GM12878 (cell line): ENCODE measurements around the gene CUEDC1. TPM values are rescaled to one million over a fixed set of nuclear protein-coding genes. Genes with fewer than 3 reads are reported as not detected.

ENCODE experiments used
- ATAC-seq: fragments of 200-7000 bp; cut with Tn5 transposase; 3 replicates; pipeline ENCODE4 v1.9.1; 2020; ENCODE audit warnings: mild to moderate bottlenecking, moderate library complexity
- BruUV-seq: library from RNA; stranded (reverse); fragments of 400-500 nt; replicated peaks from 2 replicates; lab custom pipeline; 2021; lab: Mats Ljungman, UMichigan
- CTCF ChIA-PET: fragments of 300-600 bp; sonication (Branson Sonifier 250); formaldehyde crosslinking; extraction: SDS; loops from one replicate; lab custom pipeline; 2021; ENCODE audit warnings: inconsistent platforms; lab: Yijun Ruan, JAX
- POLR2A ChIA-PET: fragments of 350-600 bp; formaldehyde crosslinking; extraction: SDS; loops from one replicate; lab custom pipeline; 2021; ENCODE audit warnings: inconsistent platforms; lab: Charles Lee
- RAD21 ChIA-PET: fragments of 300-600 bp; sonication (Branson Sonifier 250); formaldehyde crosslinking; loops from one replicate; lab custom pipeline; 2023; ENCODE audit warnings: antibody characterized with exemption; ENCODE audit not compliant: unreplicated experiment; lab: Charles Lee
- SMC1A ChIA-PET: fragments of 300-600 bp; sonication (Branson Sonifier 250); formaldehyde crosslinking; loops from one replicate; lab custom pipeline; 2023; ENCODE audit not compliant: unreplicated experiment, uncharacterized antibody; lab: Charles Lee
- DNase-seq: peaks from one replicate; pipeline ENCODE4 v3.0.0-alpha.2; 2011; ENCODE audit warnings: low read depth, low spot score
- FAIRE-seq: peaks from 3 replicates; lab custom pipeline; 2011; peaks lifted over from hg19 to GRCh38; lab: Jason Lieb, UNC
- H2AFZ ChIP-seq: 2 replicates; pipeline ENCODE4 v1.6.0; 2011; ENCODE audit warnings: low read depth, low read length, control low read depth; ENCODE audit not compliant: control insufficient read depth
- H3K27ac ChIP-seq: 2 replicates; pipeline ENCODE4 v1.5.1; 2011; ENCODE audit warnings: control low read depth; ENCODE audit not compliant: control insufficient read depth, insufficient read depth
- H3K27me3 ChIP-seq, 2 experiments: replicated peaks in 1 of 2; 2 replicates each; pipeline versions ENCODE4 v1.6.0 to v1.6.1; 2011; ENCODE audit warnings: low read length in 1 of 2; ENCODE audit not compliant: control insufficient read depth in 2 of 2, insufficient read depth in 2 of 2
- H3K36me3 ChIP-seq, 2 experiments: 2 replicates each; pipeline ENCODE4 v1.5.1; 2011; ENCODE audit warnings: low read length in 1 of 2; ENCODE audit not compliant: control insufficient read depth in 2 of 2, insufficient read depth in 2 of 2
- H3K4me1 ChIP-seq: 2 replicates; pipeline ENCODE4 v1.6.1; 2011; ENCODE audit warnings: mild to moderate bottlenecking, low read length, moderate library complexity, mixed read lengths; ENCODE audit not compliant: control insufficient read depth, insufficient read depth
- H3K4me2 ChIP-seq: 2 replicates; pipeline ENCODE4 v1.6.0; 2011; ENCODE audit warnings: control low read depth; ENCODE audit not compliant: control insufficient read depth, insufficient read depth
- H3K4me3 ChIP-seq: fragments of 200-600 bp; sonication (generic); 2 replicates; pipeline ENCODE4 v1.5.1; 2016
- H3K79me2 ChIP-seq: 2 replicates; pipeline ENCODE4 v1.6.0; 2011; ENCODE audit warnings: low read length; ENCODE audit not compliant: control insufficient read depth, insufficient read depth
- H3K9ac ChIP-seq: 2 replicates; pipeline ENCODE4 v1.8.0; 2011; ENCODE audit warnings: low read length, control low read depth, mixed read lengths; ENCODE audit not compliant: control insufficient read depth, insufficient read depth
- H3K9me3 ChIP-seq: replicated peaks from 3 replicates; pipeline ENCODE4 v1.5.1; 2011; ENCODE audit warnings: mild to moderate bottlenecking, low read length; ENCODE audit not compliant: control insufficient read depth, insufficient read depth
- H4K20me1 ChIP-seq: 2 replicates; pipeline ENCODE4 v1.6.0; 2011; ENCODE audit not compliant: control insufficient read depth, insufficient read depth
- CHD4 ChIP-seq: fragments of 200-600 bp; sonication (generic); IDR thresholded peaks from 2 replicates; pipeline ENCODE4 v1.6.1; 2016; ENCODE audit warnings: mild to moderate bottlenecking
- ETV6 ChIP-seq, 2 experiments: fragments of 450-650 bp in 1 of 2; IDR thresholded peaks in 1 of 2; conservative IDR thresholded peaks in 1 of 2; 2 replicates each; pipeline ENCODE4 v1.6.1; 2014; ENCODE audit warnings: antibody characterized with exemption in 1 of 2, borderline replicate concordance in 1 of 2, low read depth in 1 of 2, mild to moderate bottlenecking in 1 of 2, moderate library complexity in 1 of 2
- FOXK2 ChIP-seq: fragments of 450-650 bp; IDR thresholded peaks from 2 replicates; pipeline ENCODE4 v1.6.1; 2017; ENCODE audit warnings: mild to moderate bottlenecking, moderate library complexity
- HDGF ChIP-seq: fragments of 450-650 bp; IDR thresholded peaks from 2 replicates; pipeline ENCODE4 v1.6.1; 2016; ENCODE audit warnings: antibody characterized with exemption
- KAT2A ChIP-seq: conservative IDR thresholded peaks from 2 replicates; pipeline ENCODE4 v1.6.1; 2011; ENCODE audit warnings: low read depth, low read length; ENCODE audit not compliant: control insufficient read depth
- KDM1A ChIP-seq: fragments of 200-600 bp; sonication (generic); IDR thresholded peaks from 2 replicates; pipeline ENCODE4 v1.6.1; 2016; ENCODE audit warnings: borderline replicate concordance
- MTA3 ChIP-seq: IDR thresholded peaks from 2 replicates; pipeline ENCODE4 v1.6.1; 2012; ENCODE audit warnings: low read length, inconsistent platforms, borderline replicate concordance
- MXI1 ChIP-seq: fragments of 150-350 bp; IDR thresholded peaks from 2 replicates; pipeline ENCODE4 v1.6.1; 2011; ENCODE audit warnings: low read depth, mild to moderate bottlenecking, inconsistent platforms, low read length, improper control_type of control experiment
- NR2F1 ChIP-seq: fragments of 450-650 bp; conservative IDR thresholded peaks from 2 replicates; pipeline ENCODE4 v1.6.1; 2017; ENCODE audit warnings: mild to moderate bottlenecking
- NRF1 ChIP-seq: conservative IDR thresholded peaks from 2 replicates; pipeline ENCODE4 v1.6.1; 2011; ENCODE audit warnings: mild to moderate bottlenecking, low read depth, low read length, improper control_type of control experiment
- SIN3A ChIP-seq: IDR thresholded peaks from 2 replicates; pipeline ENCODE4 v1.6.1; 2012; ENCODE audit warnings: low read depth, low read length, improper control_type of control experiment
- SPI1 ChIP-seq: IDR thresholded peaks from 2 replicates; pipeline ENCODE4 v1.6.1; 2011; ENCODE audit warnings: low read depth, mild to moderate bottlenecking, low read length, moderate library complexity, borderline replicate concordance; ENCODE audit not compliant: insufficient read depth
- STAT1 ChIP-seq: fragments of 450-650 bp; conservative IDR thresholded peaks from 2 replicates; pipeline ENCODE4 v1.6.1; 2014; ENCODE audit warnings: antibody characterized with exemption, mild to moderate bottlenecking
- SUPT20H ChIP-seq: IDR thresholded peaks from 2 replicates; pipeline ENCODE4 v1.6.1; 2011; ENCODE audit warnings: low read depth, mild to moderate bottlenecking, low read length, moderate library complexity, borderline replicate concordance; ENCODE audit not compliant: control insufficient read depth
- TAF1 ChIP-seq: IDR thresholded peaks from 2 replicates; pipeline ENCODE4 v1.6.1; 2011; ENCODE audit warnings: mild to moderate bottlenecking, low read depth, low read length, borderline replicate concordance
- YBX1 ChIP-seq: fragments of 450-650 bp; IDR thresholded peaks from 2 replicates; pipeline ENCODE4 v1.6.1; 2016; ENCODE audit warnings: antibody characterized with exemption
- ZNF207 ChIP-seq: fragments of 450-650 bp; IDR thresholded peaks from 2 replicates; pipeline ENCODE4 v1.6.1; 2014; ENCODE audit warnings: antibody characterized with exemption, mild to moderate bottlenecking, borderline replicate concordance
- WGBS: methylation state at CpG from one replicate; pipeline ENCODE4 v1.1.6; 2016; ENCODE audit warnings: low lambda C conversion rate; ENCODE audit not compliant: insufficient replicate concordance, insufficient coverage; ENCODE audit errors: missing lambda C conversion rate; 5-methylcytosine and 5-hydroxymethylcytosine counted together
- in situ Hi-C: fragments of 300-500 bp; cut with MboI; formaldehyde crosslinking; loops from 9 replicates; pipeline ENCODE4 v1.14.3; 2018; ENCODE audit warnings: mixed read lengths
- intact Hi-C: fragments of 100-400 bp; cut with micrococcal nuclease; formaldehyde crosslinking; loops from one replicate; pipeline ENCODE4 v1.14.2; 2022; ENCODE audit not compliant: unreplicated experiment
- polyA plus RNA-seq, 11 experiments: library from polyadenylated mRNA; depleted of rRNA in 4 of 11; unstranded in 6 of 11; stranded (reverse) in 5 of 11; fragments of >200 nt; fragmentation: Nextera tagmentation in 4 of 11; fragmentation: Illumina TruSeq in 1 of 11; extraction: Ambion mirVana in 4 of 11; extraction: Trizol in 1 of 11; gene quantifications; 1 replicate in 1 of 11; 2 replicates in 10 of 11; pipeline versions ENCODE4 v1.2.1 to v1.2.3, GENCODE V29; 2011 to 2016; ENCODE audit warnings: inconsistent platforms in 2 of 11, missing spikeins in 2 of 11, low read depth in 1 of 11
- total RNA-seq, 4 experiments: library from RNA; depleted of rRNA in 3 of 4; stranded (reverse); fragments of >200 nt in 3 of 4; fragmentation: Illumina TruSeq in 1 of 4; extraction: Trizol in 1 of 4; gene quantifications; 2 replicates each; pipeline versions ENCODE4 v1.2.1 to v1.2.3, GENCODE V29; 2013 to 2021
- TF ChIP-seq, protein P1 (sequence below): fragments of 450-650 bp; IDR thresholded peaks from 2 replicates; pipeline ENCODE4 v1.6.1; 2018; ENCODE audit warnings: mild to moderate bottlenecking, low read depth, moderate library complexity; ENCODE audit not compliant: partially characterized antibody

CUEDC1 gene
- total and polyA plus RNA-seq, 10 of the 15 experiments (the other 5 are each of a cell fraction or from before 2014, with no cell fraction given): 0.24 to 7.4 (median 1.8) TPM

- POLR2A ChIA-PET: interaction anchor here (0.6 to 0.7 kb wide), 3 partner anchors 18 to 801 kb away, joined by 3 to 10 read pairs (median 9); no protein-coding TSS in a partner anchor
- in situ Hi-C loops: no loop called here
These were observed 68.1 kb downstream of the CUEDC1 start for GRCh38 chr17:57887161-57887560.

More at GRCh38 chr17:57887161-57887560, 68.1 kb downstream of the CUEDC1 start:
- BruUV-seq: no TSS peak
- DNase-seq (no peak), ATAC-seq (no peak), FAIRE-seq (no peak)
- H3K9me3 ChIP-seq: no peaks in the 10 kb centered on the region
- H3K27ac ChIP-seq: no peak overlapping the region
- ChIA-PET SMC1A (interaction anchor here (1.1 kb wide), 1 partner anchor 31 kb away, joined by 3 read pairs; no protein-coding TSS in a partner anchor), CTCF (interaction anchor here (9.4 kb wide), 1 partner anchor 114 kb away, joined by 92 read pairs; no protein-coding TSS in a partner anchor), RAD21 (interaction anchor here (0.7 to 1.2 kb wide), 2 partner anchors 103 to 110 kb away, joined by 3 read pairs; no protein-coding TSS in a partner anchor)
- H3K27me3 ChIP-seq: no peaks in the 10 kb centered on the region
- intact Hi-C loops: no loop called here
- no peaks in the 10 kb centered on the region for H3K4me1 ChIP-seq
- H3K9ac ChIP-seq: no peak overlapping the region
- H3K79me2 ChIP-seq: no peaks in the 10 kb centered on the region
- 47% methylated on average over 4 of the region's 4 CpGs for WGBS
- no peaks in the 10 kb centered on the region for H4K20me1 ChIP-seq
- H2AFZ ChIP-seq: no peak overlapping the region
- no peak for TF ChIP-seq SPI1
- TF ChIP-seq NR2F1: no peak
- TF ChIP-seq, protein P1, sequence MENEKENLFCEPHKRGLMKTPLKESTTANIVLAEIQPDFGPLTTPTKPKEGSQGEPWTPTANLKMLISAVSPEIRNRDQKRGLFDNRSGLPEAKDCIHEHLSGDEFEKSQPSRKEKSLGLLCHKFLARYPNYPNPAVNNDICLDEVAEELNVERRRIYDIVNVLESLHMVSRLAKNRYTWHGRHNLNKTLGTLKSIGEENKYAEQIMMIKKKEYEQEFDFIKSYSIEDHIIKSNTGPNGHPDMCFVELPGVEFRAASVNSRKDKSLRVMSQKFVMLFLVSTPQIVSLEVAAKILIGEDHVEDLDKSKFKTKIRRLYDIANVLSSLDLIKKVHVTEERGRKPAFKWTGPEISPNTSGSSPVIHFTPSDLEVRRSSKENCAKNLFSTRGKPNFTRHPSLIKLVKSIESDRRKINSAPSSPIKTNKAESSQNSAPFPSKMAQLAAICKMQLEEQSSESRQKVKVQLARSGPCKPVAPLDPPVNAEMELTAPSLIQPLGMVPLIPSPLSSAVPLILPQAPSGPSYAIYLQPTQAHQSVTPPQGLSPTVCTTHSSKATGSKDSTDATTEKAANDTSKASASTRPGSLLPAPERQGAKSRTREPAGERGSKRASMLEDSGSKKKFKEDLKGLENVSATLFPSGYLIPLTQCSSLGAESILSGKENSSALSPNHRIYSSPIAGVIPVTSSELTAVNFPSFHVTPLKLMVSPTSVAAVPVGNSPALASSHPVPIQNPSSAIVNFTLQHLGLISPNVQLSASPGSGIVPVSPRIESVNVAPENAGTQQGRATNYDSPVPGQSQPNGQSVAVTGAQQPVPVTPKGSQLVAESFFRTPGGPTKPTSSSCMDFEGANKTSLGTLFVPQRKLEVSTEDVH: no peak
- no peak for TF ChIP-seq SUPT20H
- TF ChIP-seq TAF1: no peak
- TF ChIP-seq KAT2A: no peak
- no peak for TF ChIP-seq SIN3A
- TF ChIP-seq CHD4: no peak
- TF ChIP-seq FOXK2: no peak
- no peak for TF ChIP-seq MXI1
- no peak for TF ChIP-seq HDGF
- TF ChIP-seq ZNF207: no peak
- TF ChIP-seq KDM1A: no peak
- no peak for TF ChIP-seq YBX1
- TF ChIP-seq MTA3: no peak
- TF ChIP-seq ETV6 (conservative IDR thresholded peaks at IDR 0.05 in 1 of 2, IDR thresholded peaks at IDR 0.05 in 1 of 2; ENCODE audit: borderline replicate concordance in 1 of 2, low read depth in 1 of 2): no peak
- no peak for TF ChIP-seq STAT1
- TF ChIP-seq NRF1: no peak
- H3K36me3 ChIP-seq: no peaks in the 10 kb centered on the region
- no peak overlapping the region for H3K4me2 ChIP-seq
- H3K4me3 ChIP-seq: no peak overlapping the region
